Ishikawa (cell line): ENCODE data around the gene SFT2D1.

ENCODE experiments used
- CEBPB ChIP-seq: IDR thresholded peaks from 2 replicates; pipeline ENCODE4 v1.6.1; 2012
- CREB1 ChIP-seq: IDR thresholded peaks from 2 replicates; pipeline ENCODE4 v1.6.1; 2012; ENCODE audit warnings: low read depth
- EGR1 ChIP-seq: IDR thresholded peaks from 2 replicates; pipeline ENCODE4 v1.6.1; 2012
- EP300 ChIP-seq: IDR thresholded peaks from 2 replicates; pipeline ENCODE4 v1.6.1; 2012; ENCODE audit warnings: borderline replicate concordance
- FOXM1 ChIP-seq: IDR thresholded peaks from 2 replicates; pipeline ENCODE4 v1.6.1; 2012; ENCODE audit warnings: low read depth, borderline replicate concordance
- NFIC ChIP-seq: IDR thresholded peaks from 2 replicates; pipeline ENCODE4 v1.6.1; 2012
- RAD21 ChIP-seq: IDR thresholded peaks from 2 replicates; pipeline ENCODE4 v1.6.1; 2012; ENCODE audit warnings: low read depth
- TAF1 ChIP-seq: IDR thresholded peaks from 2 replicates; pipeline ENCODE4 v1.6.1; 2012; ENCODE audit warnings: low read depth, mild to moderate bottlenecking
- TCF12 ChIP-seq: IDR thresholded peaks from 2 replicates; pipeline ENCODE4 v1.6.1; 2012; ENCODE audit warnings: low read depth
- TEAD4 ChIP-seq: IDR thresholded peaks from 2 replicates; pipeline ENCODE4 v1.6.1; 2012
- YY1 ChIP-seq: IDR thresholded peaks from 2 replicates; pipeline ENCODE4 v1.6.1; 2012; ENCODE audit warnings: low read depth
- ZBTB7A ChIP-seq: IDR thresholded peaks from 2 replicates; pipeline ENCODE4 v1.6.1; 2012; ENCODE audit warnings: low read depth
- TF ChIP-seq, protein P1 (sequence below): IDR thresholded peaks from 2 replicates; pipeline ENCODE4 v1.6.1; 2012
- TF ChIP-seq, protein P2 (sequence below): IDR thresholded peaks from 2 replicates; pipeline ENCODE4 v1.6.1; 2012; ENCODE audit warnings: low read depth, mild to moderate bottlenecking
- TF ChIP-seq, protein P3 (sequence below): IDR thresholded peaks from 2 replicates; pipeline ENCODE4 v1.6.1; 2012

The SFT2D1 gene

DNA sequence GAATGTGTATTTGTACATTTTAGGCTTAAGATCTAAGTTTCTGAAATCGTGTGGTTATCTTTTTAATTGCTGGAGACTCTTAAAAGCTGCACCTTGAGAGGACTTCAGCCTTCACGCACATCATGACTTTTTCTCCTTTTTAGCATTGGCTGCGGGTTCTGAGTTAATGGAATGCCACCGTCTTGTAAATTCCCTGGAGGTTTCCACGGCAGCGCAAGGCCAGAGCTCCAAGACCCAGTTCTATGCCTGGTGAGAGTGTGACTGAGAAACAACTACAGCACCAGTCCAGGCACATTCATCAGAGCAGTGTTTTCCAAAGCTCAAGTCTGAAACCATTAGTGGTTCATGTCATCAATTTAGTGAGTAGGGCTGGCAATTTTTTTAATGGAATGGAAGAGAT is 57.1 kb downstream of the SFT2D1 start:
- TF ChIP-seq, protein P1, sequence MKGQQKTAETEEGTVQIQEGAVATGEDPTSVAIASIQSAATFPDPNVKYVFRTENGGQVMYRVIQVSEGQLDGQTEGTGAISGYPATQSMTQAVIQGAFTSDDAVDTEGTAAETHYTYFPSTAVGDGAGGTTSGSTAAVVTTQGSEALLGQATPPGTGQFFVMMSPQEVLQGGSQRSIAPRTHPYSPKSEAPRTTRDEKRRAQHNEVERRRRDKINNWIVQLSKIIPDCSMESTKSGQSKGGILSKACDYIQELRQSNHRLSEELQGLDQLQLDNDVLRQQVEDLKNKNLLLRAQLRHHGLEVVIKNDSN: no peak
- no peak for TF ChIP-seq TAF1
- TF ChIP-seq YY1: no peak
- TF ChIP-seq EP300: no peak
- no peak for TF ChIP-seq RAD21
- TF ChIP-seq, protein P2, sequence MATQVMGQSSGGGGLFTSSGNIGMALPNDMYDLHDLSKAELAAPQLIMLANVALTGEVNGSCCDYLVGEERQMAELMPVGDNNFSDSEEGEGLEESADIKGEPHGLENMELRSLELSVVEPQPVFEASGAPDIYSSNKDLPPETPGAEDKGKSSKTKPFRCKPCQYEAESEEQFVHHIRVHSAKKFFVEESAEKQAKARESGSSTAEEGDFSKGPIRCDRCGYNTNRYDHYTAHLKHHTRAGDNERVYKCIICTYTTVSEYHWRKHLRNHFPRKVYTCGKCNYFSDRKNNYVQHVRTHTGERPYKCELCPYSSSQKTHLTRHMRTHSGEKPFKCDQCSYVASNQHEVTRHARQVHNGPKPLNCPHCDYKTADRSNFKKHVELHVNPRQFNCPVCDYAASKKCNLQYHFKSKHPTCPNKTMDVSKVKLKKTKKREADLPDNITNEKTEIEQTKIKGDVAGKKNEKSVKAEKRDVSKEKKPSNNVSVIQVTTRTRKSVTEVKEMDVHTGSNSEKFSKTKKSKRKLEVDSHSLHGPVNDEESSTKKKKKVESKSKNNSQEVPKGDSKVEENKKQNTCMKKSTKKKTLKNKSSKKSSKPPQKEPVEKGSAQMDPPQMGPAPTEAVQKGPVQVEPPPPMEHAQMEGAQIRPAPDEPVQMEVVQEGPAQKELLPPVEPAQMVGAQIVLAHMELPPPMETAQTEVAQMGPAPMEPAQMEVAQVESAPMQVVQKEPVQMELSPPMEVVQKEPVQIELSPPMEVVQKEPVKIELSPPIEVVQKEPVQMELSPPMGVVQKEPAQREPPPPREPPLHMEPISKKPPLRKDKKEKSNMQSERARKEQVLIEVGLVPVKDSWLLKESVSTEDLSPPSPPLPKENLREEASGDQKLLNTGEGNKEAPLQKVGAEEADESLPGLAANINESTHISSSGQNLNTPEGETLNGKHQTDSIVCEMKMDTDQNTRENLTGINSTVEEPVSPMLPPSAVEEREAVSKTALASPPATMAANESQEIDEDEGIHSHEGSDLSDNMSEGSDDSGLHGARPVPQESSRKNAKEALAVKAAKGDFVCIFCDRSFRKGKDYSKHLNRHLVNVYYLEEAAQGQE: no peak
- no peak for TF ChIP-seq CREB1
- no peak for TF ChIP-seq FOXM1
- no peak for TF ChIP-seq TCF12
- TF ChIP-seq TEAD4: no peak
- TF ChIP-seq NFIC: no peak
- no peak for TF ChIP-seq CEBPB
- TF ChIP-seq EGR1: no peak
- no peak for TF ChIP-seq ZBTB7A
- TF ChIP-seq, protein P3, sequence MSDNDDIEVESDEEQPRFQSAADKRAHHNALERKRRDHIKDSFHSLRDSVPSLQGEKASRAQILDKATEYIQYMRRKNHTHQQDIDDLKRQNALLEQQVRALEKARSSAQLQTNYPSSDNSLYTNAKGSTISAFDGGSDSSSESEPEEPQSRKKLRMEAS: no peak

DNA sequence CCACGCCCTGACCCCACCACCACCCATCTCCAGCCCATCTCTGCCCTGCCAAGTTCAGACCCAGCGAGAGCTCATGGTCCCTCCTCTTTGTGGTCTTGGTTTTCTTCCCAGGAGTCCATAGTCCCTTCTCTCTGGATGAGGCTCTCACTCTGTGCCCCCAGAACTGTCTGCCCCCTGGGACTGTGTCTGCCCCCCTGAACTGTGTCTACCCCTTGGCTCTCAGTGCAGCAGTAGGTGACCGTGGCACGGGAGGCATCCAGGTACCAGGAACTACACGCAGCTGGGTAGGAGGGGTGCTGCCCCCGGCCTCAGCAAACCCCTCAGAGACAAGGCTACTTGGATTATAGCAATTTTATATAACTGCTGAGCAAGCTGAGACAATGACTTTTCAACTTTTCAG is 57.7 kb downstream of the SFT2D1 start:
- no peak for TF ChIP-seq ZBTB7A
- TF ChIP-seq, protein P1: no peak
- no peak for TF ChIP-seq FOXM1
- TF ChIP-seq YY1: no peak
- no peak for TF ChIP-seq RAD21
- TF ChIP-seq EGR1: no peak
- no peak for TF ChIP-seq CEBPB
- TF ChIP-seq, protein P2: no peak
- TF ChIP-seq TAF1: no peak
- no peak for TF ChIP-seq TCF12
- no peak for TF ChIP-seq NFIC
- TF ChIP-seq EP300: no peak
- TF ChIP-seq TEAD4: no peak
- TF ChIP-seq, protein P3: no peak
- no peak for TF ChIP-seq CREB1

DNA sequence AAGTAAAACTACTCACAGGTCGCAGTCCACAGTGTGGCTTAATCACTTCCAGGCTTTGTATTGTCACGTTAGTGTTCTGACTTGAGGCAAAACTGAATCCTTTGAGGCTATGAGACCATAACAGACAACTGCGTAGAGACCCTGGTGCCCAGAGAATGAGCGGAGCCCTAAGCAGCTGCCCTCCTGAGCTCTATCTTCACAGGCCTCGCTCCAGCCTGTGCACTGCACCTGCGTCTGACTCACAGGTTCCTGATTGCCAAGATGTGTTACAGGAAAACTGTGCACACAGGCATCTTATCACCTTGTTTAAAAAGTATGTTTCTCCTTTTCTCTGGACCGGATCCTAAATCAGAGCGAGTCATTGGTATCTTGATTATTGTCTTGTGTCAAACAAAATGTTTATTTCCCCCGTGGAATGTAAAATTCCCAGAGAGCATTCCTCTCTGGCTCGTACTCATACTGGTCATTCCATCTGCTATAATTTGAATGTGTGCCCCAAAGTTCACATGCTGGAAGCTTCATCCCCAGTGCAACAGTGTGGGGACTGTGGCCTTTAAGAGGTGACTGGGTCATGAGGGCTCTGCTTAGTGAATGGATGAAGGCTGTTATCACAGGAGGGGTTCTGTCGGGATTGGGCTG is 59.8 kb downstream of the SFT2D1 start:
- TF ChIP-seq EP300 (no peak), CEBPB (no peak), EGR1 (no peak), TCF12 (no peak), CREB1 (no peak), FOXM1 (no peak), ZBTB7A (no peak), NFIC (no peak), TAF1 (no peak), RAD21 (no peak), YY1 (no peak), TEAD4 (no peak)
- TF ChIP-seq, protein P2: no peak
- TF ChIP-seq, protein P3: no peak
- TF ChIP-seq, protein P1: no peak
